Measurements from ENCODE around the gene XAB2.

DNA sequence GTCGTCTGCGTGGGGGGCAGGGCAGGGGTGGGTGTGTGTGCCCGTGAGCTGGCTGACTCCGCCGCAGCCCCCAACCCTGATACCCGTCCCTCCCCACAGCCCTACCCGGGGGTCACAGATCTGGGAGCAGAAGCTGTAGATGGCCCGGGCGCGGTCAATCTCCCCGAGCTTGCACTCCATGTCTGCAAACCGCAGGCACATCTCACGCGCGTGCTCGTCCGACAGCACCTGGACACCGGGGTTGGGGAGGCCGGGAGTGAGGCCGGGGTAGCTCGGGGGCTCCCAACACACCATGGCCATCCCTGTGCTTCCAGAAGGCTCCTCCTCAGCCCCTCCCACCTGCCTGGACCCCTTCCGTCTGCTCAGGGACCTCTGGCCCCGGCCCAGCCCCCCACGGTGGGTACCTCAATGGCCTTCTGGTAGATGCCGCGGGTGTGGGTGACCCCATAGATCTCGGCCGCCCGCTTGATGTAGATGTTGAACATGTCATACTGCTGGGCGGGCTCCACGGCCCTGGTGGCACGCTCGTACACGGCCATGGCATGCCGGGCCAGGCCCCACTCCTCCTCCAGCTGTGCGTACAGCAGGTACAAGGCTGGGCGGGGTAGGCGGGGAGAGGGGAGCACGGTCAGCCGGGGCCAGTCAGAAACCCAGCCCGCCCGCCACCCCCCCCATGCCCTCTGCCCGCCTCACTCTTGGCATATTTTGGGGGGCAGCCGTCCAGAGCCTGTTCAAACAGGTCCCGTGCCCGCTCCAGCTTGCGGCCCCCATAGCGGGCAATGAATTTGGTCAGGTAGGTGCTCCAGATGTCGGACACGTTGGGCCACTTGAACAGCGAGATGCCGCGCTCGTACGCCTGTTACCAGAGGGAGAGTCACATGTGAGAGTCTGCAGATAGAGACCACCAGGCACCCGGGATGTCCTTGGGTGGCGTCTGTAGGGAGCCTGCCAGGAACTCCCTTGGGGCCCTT lies 8.6 kb downstream of the XAB2 start:
- TF ChIP-seq POLR2A (IDR thresholded peaks at IDR 0.05; ENCODE audit: low read length) (no peak), GATA1 (IDR thresholded peaks at IDR 0.05; ENCODE audit: low read depth, low read length) (no peak)

Data from erythroblast (primary cell).